K562 (cell line): ENCODE results near the gene MYO10.

Experiments
- EHMT2 ChIP-seq: fragments of 450-650 bp; IDR thresholded peaks from 2 replicates; pipeline ENCODE4 v1.6.1; 2018; ENCODE audit warnings: antibody characterized with exemption
- EP300 ChIP-seq: IDR thresholded peaks from 2 replicates; pipeline ENCODE4 v1.6.1; 2012; ENCODE audit warnings: low read length, improper control_type of control experiment
- MAZ ChIP-seq, 2 experiments: fragments of 450-650 bp in 1 of 2; sonication (generic) in 1 of 2; formaldehyde crosslinking; IDR thresholded peaks in 1 of 2; conservative IDR thresholded peaks in 1 of 2; 2 replicates each; pipeline versions ENCODE4 v1.4.0 to v1.5.0; 2020; ENCODE audit warnings: mild to moderate bottlenecking in 1 of 2, missing genetic modification reagents in 1 of 2
- RBFOX2 ChIP-seq: fragments of 200-400 bp; formaldehyde crosslinking; IDR thresholded peaks from 2 replicates; pipeline ENCODE4 v1.6.1; 2017; ENCODE audit warnings: low read depth, mild to moderate bottlenecking, low read length, moderate library complexity
- SMARCC2 ChIP-seq: fragments of 450-650 bp; IDR thresholded peaks from 2 replicates; pipeline ENCODE4 v1.6.1; 2017; ENCODE audit warnings: antibody characterized with exemption, moderate library complexity, mild to moderate bottlenecking, low read depth
- ZNF785 ChIP-seq: fragments of 250-450 bp; sonication (Bioruptor Pico); IDR thresholded peaks from 2 replicates; pipeline ENCODE4 v1.4.0; 2020; ENCODE audit warnings: mild to moderate bottlenecking
- TF ChIP-seq, protein P1 (sequence below): sonication (generic); formaldehyde crosslinking; IDR thresholded peaks from 2 replicates; pipeline ENCODE4 v1.8.0; 2022; ENCODE audit warnings: mild to moderate bottlenecking, low read depth, missing genetic modification reagents
- TF ChIP-seq, protein P2 (sequence below), 3 experiments: IDR thresholded peaks in 2 of 3; conservative IDR thresholded peaks in 1 of 3; 2 replicates each; pipeline ENCODE4 v1.5.1; 2011 to 2012; ENCODE audit warnings: low read length in 3 of 3, mild to moderate bottlenecking in 3 of 3, control low read depth in 2 of 3, improper control_type of control experiment in 1 of 3, inconsistent platforms in 1 of 3, low read depth in 1 of 3, mixed read lengths in 1 of 3, moderate library complexity in 1 of 3; ENCODE audit not compliant: insufficient read depth in 2 of 3

DNA sequence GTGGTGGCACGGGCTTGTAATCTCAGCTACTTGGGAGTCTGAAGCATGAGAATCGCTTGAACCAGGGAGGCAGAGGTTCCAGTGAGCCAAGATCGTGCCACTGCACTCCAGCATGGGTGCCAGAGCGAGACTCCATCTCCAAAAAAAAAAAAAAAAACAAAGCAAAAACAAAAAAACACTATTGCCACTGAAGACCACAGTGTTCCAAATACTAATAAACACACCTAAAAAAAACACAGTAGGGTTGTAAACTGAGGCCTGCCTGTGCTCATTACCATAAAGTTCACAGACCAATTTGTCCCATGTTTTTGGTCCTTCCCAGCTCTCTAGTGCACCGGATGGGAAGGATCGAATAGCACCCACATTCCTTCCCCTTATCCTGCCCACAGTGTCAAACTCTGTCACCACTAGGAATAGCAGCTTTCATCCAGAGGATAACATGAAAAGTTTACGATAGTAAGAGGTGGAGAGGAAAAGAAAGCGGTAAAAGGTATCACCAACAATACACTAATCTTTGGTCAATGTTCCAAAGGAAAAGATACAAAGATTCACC is 49.2 kb downstream of the MYO10 start:
- TF ChIP-seq, protein P1, sequence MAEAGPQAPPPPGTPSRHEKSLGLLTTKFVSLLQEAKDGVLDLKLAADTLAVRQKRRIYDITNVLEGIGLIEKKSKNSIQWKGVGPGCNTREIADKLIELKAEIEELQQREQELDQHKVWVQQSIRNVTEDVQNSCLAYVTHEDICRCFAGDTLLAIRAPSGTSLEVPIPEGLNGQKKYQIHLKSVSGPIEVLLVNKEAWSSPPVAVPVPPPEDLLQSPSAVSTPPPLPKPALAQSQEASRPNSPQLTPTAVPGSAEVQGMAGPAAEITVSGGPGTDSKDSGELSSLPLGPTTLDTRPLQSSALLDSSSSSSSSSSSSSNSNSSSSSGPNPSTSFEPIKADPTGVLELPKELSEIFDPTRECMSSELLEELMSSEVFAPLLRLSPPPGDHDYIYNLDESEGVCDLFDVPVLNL (CRISPR knock-in tag) = no peak
- TF ChIP-seq EHMT2 = no peak
- no peak for TF ChIP-seq ZNF785 (CRISPR knock-in tag)
- TF ChIP-seq MAZ (CRISPR knock-in tag; conservative IDR thresholded peaks at IDR 0.05 in 1 of 2, IDR thresholded peaks at IDR 0.05 in 1 of 2) = no peak
- TF ChIP-seq, protein P2, sequence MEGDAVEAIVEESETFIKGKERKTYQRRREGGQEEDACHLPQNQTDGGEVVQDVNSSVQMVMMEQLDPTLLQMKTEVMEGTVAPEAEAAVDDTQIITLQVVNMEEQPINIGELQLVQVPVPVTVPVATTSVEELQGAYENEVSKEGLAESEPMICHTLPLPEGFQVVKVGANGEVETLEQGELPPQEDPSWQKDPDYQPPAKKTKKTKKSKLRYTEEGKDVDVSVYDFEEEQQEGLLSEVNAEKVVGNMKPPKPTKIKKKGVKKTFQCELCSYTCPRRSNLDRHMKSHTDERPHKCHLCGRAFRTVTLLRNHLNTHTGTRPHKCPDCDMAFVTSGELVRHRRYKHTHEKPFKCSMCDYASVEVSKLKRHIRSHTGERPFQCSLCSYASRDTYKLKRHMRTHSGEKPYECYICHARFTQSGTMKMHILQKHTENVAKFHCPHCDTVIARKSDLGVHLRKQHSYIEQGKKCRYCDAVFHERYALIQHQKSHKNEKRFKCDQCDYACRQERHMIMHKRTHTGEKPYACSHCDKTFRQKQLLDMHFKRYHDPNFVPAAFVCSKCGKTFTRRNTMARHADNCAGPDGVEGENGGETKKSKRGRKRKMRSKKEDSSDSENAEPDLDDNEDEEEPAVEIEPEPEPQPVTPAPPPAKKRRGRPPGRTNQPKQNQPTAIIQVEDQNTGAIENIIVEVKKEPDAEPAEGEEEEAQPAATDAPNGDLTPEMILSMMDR (IDR thresholded peaks at IDR 0.05 in 2 of 3, conservative IDR thresholded peaks at IDR 0.05 in 1 of 3; ENCODE audit: insufficient read depth in 2 of 3, low read depth in 1 of 3, low read length in 3 of 3) = no peak
- no peak for TF ChIP-seq EP300
- no peak for TF ChIP-seq SMARCC2
- TF ChIP-seq RBFOX2 = no peak
